Kidney (tissue), 14 donors: ENCODE data around the gene ADCY6. TPM values are rescaled to one million over a fixed set of nuclear protein-coding genes. Genes with fewer than 3 reads are reported as not detected.

ENCODE experiments used
- DNase-seq, 5 donors: peaks; one replicate each; pipeline ENCODE4 v3.0.0-alpha.2; 2013 to 2020
- FAIRE-seq: peaks from 2 replicates; lab custom pipeline; 2012; peaks lifted over from hg19 to GRCh38; lab: Jason Lieb, UNC
- H3K27ac ChIP-seq, 2 donors: one replicate each; pipeline ENCODE4 v1.7.0; 2013; ENCODE audit warnings: low read depth in 2 of 2, low read length in 2 of 2, inconsistent platforms in 1 of 2
- H3K27me3 ChIP-seq: one replicate; pipeline ENCODE4 v1.7.1; 2013; ENCODE audit warnings: low read length, inconsistent platforms; ENCODE audit not compliant: control insufficient read depth, insufficient read depth
- H3K36me3 ChIP-seq, 3 donors: one replicate each; pipeline versions ENCODE4 v1.7.0 to v1.7.1; 2013; ENCODE audit warnings: low read length in 3 of 3, control low read depth in 1 of 3, inconsistent platforms in 1 of 3; ENCODE audit not compliant: insufficient read depth in 3 of 3, control insufficient read depth in 2 of 3
- H3K4me1 ChIP-seq, 3 donors: one replicate each; pipeline versions ENCODE4 v1.7.0 to v1.7.1; 2013; ENCODE audit warnings: low read length in 3 of 3, inconsistent platforms in 1 of 3, low read depth in 1 of 3; ENCODE audit not compliant: control insufficient read depth in 2 of 3, insufficient read depth in 2 of 3
- H3K4me3 ChIP-seq, 3 donors: one replicate each; pipeline versions ENCODE4 v1.7.0 to v1.8.1; 2013; ENCODE audit warnings: low read length in 3 of 3, control low read depth in 1 of 3, inconsistent platforms in 1 of 3
- H3K9ac ChIP-seq, 3 donors: one replicate each; pipeline versions ENCODE4 v1.7.0 to v1.7.1; 2013; ENCODE audit warnings: low read length in 3 of 3, control low read depth in 1 of 3, inconsistent platforms in 1 of 3
- H3K9me3 ChIP-seq, 3 donors: one replicate each; pipeline versions ENCODE4 v1.7.0 to v1.7.1; 2013; ENCODE audit warnings: low read length in 3 of 3, control low read depth in 1 of 3, inconsistent platforms in 1 of 3; ENCODE audit not compliant: control insufficient read depth in 2 of 3, insufficient read depth in 1 of 3
- CTCF ChIP-seq: IDR thresholded peaks from 3 replicates; pipeline ENCODE4 v1.5.1; 2012; ENCODE audit warnings: mild to moderate bottlenecking, moderate library complexity, borderline replicate concordance; ENCODE audit not compliant: insufficient read depth; ENCODE audit errors: extremely low read depth
- intact Hi-C: fragments of 100-400 bp; cut with DNase I; formaldehyde crosslinking; loops from one replicate; pipeline ENCODE4 v1.11.1; 2022
- polyA plus RNA-seq: library from polyadenylated mRNA; stranded (reverse); fragments of 350-450 nt; fragmentation: Illumina TruSeq; extraction: RNeasy Lipid Tissue Mini Kit (QIAGEN cat#74804); gene quantifications from one replicate; pipeline ENCODE4 v1.2.3, GENCODE V29; 2014; ENCODE audit warnings: low read depth, low replicate concordance; ENCODE audit not compliant: insufficient read depth
- total RNA-seq: library from RNA; stranded (reverse); fragmentation: NEBNext Ultra II Directional; extraction: Animal tissue kit (Norgen Biotek cat#: 25700); gene quantifications from one replicate; pipeline ENCODE4 v1.2.1, GENCODE V29; 2021
- donor health status: control.
- donor health status: control.
- donor health status: control.
- donor health status: control.
- donor health status: control.
- donor health status: DM: yes; HTN: yes; CAD: no.
- donor health status: Normal renal cell carcinoma (clear cell type).

Gene ADCY6
- total and polyA plus RNA-seq, 2 donors from 2014 or later = 27.3 to 66.9 TPM

- no peak for FAIRE-seq
- DNase-seq = peak in 2 of 5 donors; percentile 34 to 60
- Histone ChIP-seq H3K9me3 (no peaks in the 10 kb centered on the region), H3K4me3 (peak overlapping the region in 2 of 3 donors; percentile 11 to 81), H3K9ac (peak overlapping the region in 1 of 3 donors; percentile 31), H3K27ac (no peak overlapping the region), H3K36me3 (no peaks in the 10 kb centered on the region), H3K4me1 (peaks cover 0 to 25% (median 2%) of the 10 kb centered on the region in 3 donors), H3K27me3 (no peaks in the 10 kb centered on the region)
- intact Hi-C loops = no loop called here
- TF ChIP-seq CTCF = no peak
Observed at GRCh38 chr12:48816143-48816854, 27.4 kb upstream of the ADCY6 start.

DNA sequence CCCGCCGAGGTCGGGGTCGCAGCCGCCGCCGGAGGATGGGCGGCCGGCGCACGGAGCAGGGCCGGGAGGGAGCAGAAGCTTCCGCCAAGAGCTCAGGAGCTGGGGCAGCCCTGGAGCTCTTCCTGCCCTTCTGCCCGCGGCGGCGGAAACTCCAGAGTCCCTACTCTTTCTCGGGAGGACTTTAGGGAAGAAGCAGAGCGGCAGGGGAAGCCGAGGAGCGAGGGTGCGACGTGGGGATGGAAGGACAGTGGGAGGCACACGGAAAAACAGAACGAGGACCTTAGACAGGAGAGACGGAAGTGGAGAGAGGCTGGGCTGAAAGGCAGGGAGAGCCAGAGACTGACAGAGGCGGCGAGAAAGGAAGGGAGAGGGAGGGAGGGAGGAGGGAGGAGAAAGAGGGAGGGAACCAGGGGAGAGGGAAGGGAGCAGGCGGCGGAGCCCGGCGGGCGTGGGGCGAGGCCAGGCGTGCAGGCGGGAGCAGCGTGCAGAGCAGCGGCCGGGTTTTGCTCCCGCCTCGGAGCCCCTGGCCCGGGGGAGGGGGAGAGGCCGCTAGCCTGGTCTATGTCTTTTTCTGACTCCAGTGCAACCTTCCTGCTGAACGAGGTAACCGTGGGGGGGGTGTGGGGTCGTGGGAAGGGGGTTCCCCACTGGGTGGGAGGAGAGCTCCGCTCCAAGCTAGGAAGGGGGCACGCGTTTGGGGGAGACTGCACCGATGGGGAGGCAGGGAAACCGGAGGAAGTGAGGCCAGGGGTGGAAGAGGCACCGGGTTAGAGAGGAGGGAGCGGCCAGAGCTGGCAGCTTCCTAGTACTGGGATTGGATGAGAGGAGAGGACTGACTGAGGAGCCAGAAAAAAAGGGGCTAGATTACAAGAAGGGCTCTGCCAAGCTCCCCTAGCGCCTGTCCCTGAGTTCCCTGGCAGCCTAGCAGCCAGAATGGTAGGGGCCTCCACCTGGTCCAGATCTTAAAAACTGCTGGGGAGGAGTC is 26.5 kb upstream of the ADCY6 start:
- no peaks in the 10 kb centered on the region for H3K9me3 ChIP-seq
- H3K27me3 ChIP-seq = no peaks in the 10 kb centered on the region
- no peaks in the 10 kb centered on the region for H3K36me3 ChIP-seq
- intact Hi-C loops = no loop called here
- peak overlapping the region; percentile 81 to 91 for H3K27ac ChIP-seq
- H3K9ac ChIP-seq = peak overlapping the region; percentile 66 to 84 (median 76)
- no peak for TF ChIP-seq CTCF
- H3K4me3 ChIP-seq = peak overlapping the region; percentile 79 to 82 (median 81)
- DNase-seq (peak; percentile 89 to 95 (median 93)), FAIRE-seq (no peak)
- H3K4me1 ChIP-seq = peaks cover 0 to 29% (median 5%) of the 10 kb centered on the region in 3 donors

DNA sequence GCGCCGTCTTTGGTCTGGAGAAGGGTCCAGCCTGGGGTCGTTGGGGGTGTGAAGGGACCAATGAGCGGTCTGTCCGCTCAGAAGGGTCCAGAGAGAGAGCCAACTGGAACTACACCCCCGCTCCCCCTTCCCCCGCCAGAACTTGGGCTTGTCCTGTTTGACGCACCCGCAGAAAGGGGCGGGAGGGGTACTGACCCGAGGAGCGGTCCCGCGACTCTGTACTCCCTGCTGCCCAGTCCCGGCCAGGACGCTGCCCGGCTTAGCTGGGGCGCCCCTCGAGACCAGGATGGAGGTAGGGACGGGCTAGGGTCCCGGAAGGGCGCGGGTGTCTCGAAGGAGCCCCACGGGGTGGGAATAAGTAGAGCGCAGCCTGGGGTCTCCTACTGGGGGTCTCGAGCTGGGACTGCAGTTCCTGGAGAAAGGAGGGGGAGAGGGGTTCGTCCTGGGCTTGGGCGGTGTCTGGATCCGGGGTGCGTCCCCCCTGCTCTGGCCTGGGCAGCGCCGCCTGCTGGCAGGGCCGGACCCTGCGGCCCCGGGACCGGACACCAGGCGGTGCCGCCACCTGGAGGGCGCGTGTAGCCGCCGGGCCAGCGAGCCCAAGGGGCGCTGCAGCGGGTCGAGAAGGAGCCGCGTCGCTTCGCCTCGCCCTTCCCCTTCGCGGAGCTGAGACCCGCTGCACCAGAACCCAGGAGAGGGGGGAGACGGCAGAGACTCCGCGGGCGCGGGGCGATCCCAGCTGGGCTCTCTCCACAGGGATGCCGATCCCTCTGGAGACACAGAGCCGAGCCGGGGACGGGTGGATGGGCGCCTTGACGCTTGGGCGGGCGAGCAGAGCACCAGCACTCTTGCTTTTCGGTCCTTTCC is 25.6 kb upstream of the ADCY6 start:
- DNase-seq = peak; percentile 84 to 93 (median 91)
- H3K27ac ChIP-seq = peak overlapping the region; percentile 81 to 91
- no peaks in the 10 kb centered on the region for H3K9me3 ChIP-seq
- no peak for FAIRE-seq
- H3K9ac ChIP-seq = peak overlapping the region; percentile 66 to 84 (median 76)
- H3K36me3 ChIP-seq = no peaks in the 10 kb centered on the region
- no peaks in the 10 kb centered on the region for H3K27me3 ChIP-seq
- H3K4me1 ChIP-seq = peaks cover 0 to 29% (median 5%) of the 10 kb centered on the region in 3 donors
- H3K4me3 ChIP-seq = peak overlapping the region; percentile 79 to 82 (median 81)
- TF ChIP-seq CTCF = peak; percentile 98
- intact Hi-C loops = no loop called here
